ENCODE data around the gene ESRRA. TPM values are rescaled to one million over a fixed set of nuclear protein-coding genes. Genes with fewer than 3 reads are reported as not detected.

ESRRA gene
- total RNA-seq, 6 donors from 2014 or later: 42.7 to 109 (median 80.6) TPM

GRCh38 chr11:64349404-64349803 is 44.1 kb downstream of the ESRRA start:
- peak in 1 of 2 donors; percentile 56 for DNase-seq
- WGBS, 2 donors: 88% methylated on average over 9 to 11 of the region's 11 CpGs
- H3K36me3 ChIP-seq: peaks cover 0 to 14% (median 2%) of the 10 kb centered on the region in 4 donors

GRCh38 chr11:64351136-64351631 is 45.9 kb downstream of the ESRRA start:
- ATAC-seq (ENCODE audit: low FRiP score in 2 of 2): no peak
- H3K27me3 ChIP-seq: no peaks in the 10 kb centered on the region
- 93 to 96% methylated on average over 5 to 15 of the region's 18 CpGs for WGBS, 2 donors
- no peak overlapping the region for H3K27ac ChIP-seq
- no peak overlapping the region for H3K4me3 ChIP-seq
- TF ChIP-seq CTCF (IDR thresholded peaks at IDR 0.05): no peak
- TF ChIP-seq POLR2A (IDR thresholded peaks at IDR 0.05): no peak
- no peak for TF ChIP-seq POLR2AphosphoS5 (IDR thresholded peaks at IDR 0.05)
- TF ChIP-seq EP300 (IDR thresholded peaks at IDR 0.05): no peak
- peaks cover 7 to 13% (median 10%) of the 10 kb centered on the region in 4 donors for H3K4me1 ChIP-seq
- DNase-seq: peak in 1 of 2 donors; percentile 67
- peaks cover 0 to 14% (median 2%) of the 10 kb centered on the region in 4 donors for H3K36me3 ChIP-seq
- H3K9me3 ChIP-seq: no peaks in the 10 kb centered on the region

More at GRCh38 chr11:64349404-64349803, 44.1 kb downstream of the ESRRA start:
- Histone ChIP-seq H3K4me3 (no peak overlapping the region), H3K4me1 (no peaks in the 10 kb centered on the region), H3K27ac (no peak overlapping the region), H3K27me3 (no peaks in the 10 kb centered on the region), H3K9me3 (no peaks in the 10 kb centered on the region)
- no peak for ATAC-seq (ENCODE audit: low FRiP score in 2 of 2)
- TF ChIP-seq CTCF (IDR thresholded peaks at IDR 0.05) (no peak), EP300 (IDR thresholded peaks at IDR 0.05) (no peak), POLR2A (IDR thresholded peaks at IDR 0.05) (no peak), POLR2AphosphoS5 (IDR thresholded peaks at IDR 0.05) (no peak)

DNA sequence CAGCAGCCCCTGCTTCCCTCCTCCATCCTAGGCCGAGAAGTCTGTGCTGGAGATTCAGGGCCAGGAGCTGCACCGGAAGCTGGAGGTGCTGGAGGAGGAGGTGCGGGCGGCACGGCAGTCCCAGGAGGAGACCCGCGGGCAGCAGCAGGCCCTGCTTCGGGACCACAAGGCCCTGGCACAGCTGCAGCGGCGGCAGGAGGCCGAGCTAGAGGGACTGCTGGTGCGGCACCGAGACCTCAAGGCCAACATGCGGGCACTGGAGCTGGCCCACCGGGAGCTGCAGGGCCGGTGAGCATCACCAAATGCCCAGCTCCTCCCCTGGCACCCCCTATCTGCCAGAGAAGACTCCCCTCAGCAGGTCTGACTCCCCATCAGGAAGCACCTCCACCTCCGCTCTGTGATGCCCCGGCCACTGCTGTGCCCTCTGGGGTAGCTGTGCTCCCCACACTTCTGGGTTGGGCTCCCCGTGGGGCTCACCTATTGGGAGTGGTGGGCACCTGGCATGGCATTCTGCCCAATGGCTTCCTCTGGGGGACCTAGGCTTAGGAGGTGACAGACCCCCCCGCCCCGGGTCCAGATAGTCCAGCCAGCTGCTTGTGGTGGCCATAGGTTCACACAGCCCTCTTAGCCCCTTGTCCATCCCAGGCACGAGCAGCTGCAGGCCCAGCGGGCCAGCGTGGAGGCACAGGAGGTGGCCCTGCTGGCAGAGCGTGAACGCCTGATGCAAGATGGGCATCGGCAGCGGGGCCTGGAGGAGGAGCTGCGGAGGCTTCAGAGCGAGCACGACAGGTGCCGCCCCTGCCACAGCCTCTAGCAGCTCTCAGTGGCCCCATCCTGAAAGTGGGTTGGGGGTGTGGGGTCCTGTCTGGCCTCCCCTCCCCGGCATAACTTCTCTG is 47.0 kb downstream of the ESRRA start:
- peak in 1 of 2 donors; percentile 77 for DNase-seq
- no peaks in the 10 kb centered on the region for H3K27me3 ChIP-seq
- H3K27ac ChIP-seq: no peak overlapping the region
- no peaks in the 10 kb centered on the region for H3K9me3 ChIP-seq
- peaks cover 7 to 18% (median 10%) of the 10 kb centered on the region in 4 donors for H3K4me1 ChIP-seq
- TF ChIP-seq POLR2A (IDR thresholded peaks at IDR 0.05) (no peak), POLR2AphosphoS5 (IDR thresholded peaks at IDR 0.05) (no peak), CTCF (IDR thresholded peaks at IDR 0.05) (no peak), EP300 (IDR thresholded peaks at IDR 0.05) (no peak)
- H3K36me3 ChIP-seq: peaks cover 0 to 14% (median 2%) of the 10 kb centered on the region in 4 donors
- WGBS, 2 donors: 91% methylated on average over 17 to 29 of the region's 33 CpGs
- no peak overlapping the region for H3K4me3 ChIP-seq
- ATAC-seq (ENCODE audit: low FRiP score in 2 of 2): no peak

DNA sequence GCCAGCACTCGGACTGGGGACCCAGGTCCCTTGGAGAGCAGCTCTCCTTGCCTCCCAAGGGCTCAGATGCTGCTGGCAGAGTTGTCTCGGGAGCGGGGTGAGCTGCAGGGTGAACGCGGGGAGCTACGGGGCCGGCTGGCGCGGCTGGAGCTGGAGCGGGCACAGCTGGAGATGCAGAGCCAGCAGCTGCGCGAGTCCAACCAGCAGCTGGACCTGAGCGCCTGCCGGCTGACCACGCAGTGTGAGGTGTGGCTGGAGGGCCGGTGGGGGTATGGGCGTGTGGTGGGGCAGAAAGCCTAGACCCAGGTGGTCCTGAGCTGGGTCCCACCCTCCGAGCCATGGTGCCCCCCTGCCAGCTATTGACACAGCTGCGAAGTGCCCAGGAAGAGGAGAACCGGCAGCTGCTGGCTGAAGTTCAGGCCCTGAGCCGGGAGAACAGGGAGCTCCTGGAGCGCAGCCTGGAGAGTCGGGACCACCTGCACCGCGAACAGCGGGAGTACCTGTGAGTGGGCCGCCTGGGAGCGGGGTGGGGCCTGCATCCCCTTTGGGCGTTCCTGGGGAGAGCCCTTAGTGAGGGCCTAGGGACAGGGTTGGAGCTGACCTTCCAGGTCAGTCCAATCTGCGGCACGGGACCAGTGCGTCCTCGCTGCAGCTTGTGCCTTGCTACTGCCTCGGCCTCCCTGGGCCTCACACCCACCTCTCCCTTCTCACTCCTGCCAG is 47.8 kb downstream of the ESRRA start:
- ATAC-seq (ENCODE audit: low FRiP score in 2 of 2): no peak
- Histone ChIP-seq H3K27ac (no peak overlapping the region), H3K27me3 (no peaks in the 10 kb centered on the region), H3K36me3 (peaks cover 0 to 14% (median 2%) of the 10 kb centered on the region in 4 donors), H3K4me3 (no peak overlapping the region), H3K9me3 (no peaks in the 10 kb centered on the region), H3K4me1 (peaks cover 14 to 26% (median 18%) of the 10 kb centered on the region in 4 donors)
- TF ChIP-seq POLR2AphosphoS5 (IDR thresholded peaks at IDR 0.05): no peak
- no peak for TF ChIP-seq POLR2A (IDR thresholded peaks at IDR 0.05)
- no peak for TF ChIP-seq EP300 (IDR thresholded peaks at IDR 0.05)
- TF ChIP-seq CTCF (IDR thresholded peaks at IDR 0.05): no peak
- peak in 1 of 2 donors; percentile 75 for DNase-seq
- WGBS, 2 donors: 79 to 84% methylated on average over 13 to 33 of the region's 34 CpGs
